ENCODE results near the gene SHC2.
"Not testable (repeated sequence)": the region's sequence is repeated elsewhere in the genome, so short reads cannot be mapped to it uniquely, and the experiment has no call there.

- not testable (repeated sequence) for TF ChIP-seq CTCF (IDR thresholded peaks at IDR 0.05); POLR2A (IDR thresholded peaks at IDR 0.05); POLR2AphosphoS5 (IDR thresholded peaks at IDR 0.05; ENCODE audit: insufficient read depth in 1 of 2, low read depth in 1 of 2)
Observed at GRCh38 chr19:422917-423226, 38.0 kb downstream of the SHC2 start.

All from vagina (tissue), 2 donors.